Activated T-helper 1 cell treated with anti-CD3 and anti-CD28 coated beads, Interleukin-2, amount 50 U/mL, for 16 hours (primary cell): Measurements from ENCODE around the gene HOXB4.

ENCODE experiments used
- DNase-seq, 2 donors: peaks; one replicate each; pipeline ENCODE4 v3.0.0-alpha.2; 2020; ENCODE audit warnings: low read depth in 1 of 2, low spot score in 1 of 2

HOXB4 gene

DNA sequence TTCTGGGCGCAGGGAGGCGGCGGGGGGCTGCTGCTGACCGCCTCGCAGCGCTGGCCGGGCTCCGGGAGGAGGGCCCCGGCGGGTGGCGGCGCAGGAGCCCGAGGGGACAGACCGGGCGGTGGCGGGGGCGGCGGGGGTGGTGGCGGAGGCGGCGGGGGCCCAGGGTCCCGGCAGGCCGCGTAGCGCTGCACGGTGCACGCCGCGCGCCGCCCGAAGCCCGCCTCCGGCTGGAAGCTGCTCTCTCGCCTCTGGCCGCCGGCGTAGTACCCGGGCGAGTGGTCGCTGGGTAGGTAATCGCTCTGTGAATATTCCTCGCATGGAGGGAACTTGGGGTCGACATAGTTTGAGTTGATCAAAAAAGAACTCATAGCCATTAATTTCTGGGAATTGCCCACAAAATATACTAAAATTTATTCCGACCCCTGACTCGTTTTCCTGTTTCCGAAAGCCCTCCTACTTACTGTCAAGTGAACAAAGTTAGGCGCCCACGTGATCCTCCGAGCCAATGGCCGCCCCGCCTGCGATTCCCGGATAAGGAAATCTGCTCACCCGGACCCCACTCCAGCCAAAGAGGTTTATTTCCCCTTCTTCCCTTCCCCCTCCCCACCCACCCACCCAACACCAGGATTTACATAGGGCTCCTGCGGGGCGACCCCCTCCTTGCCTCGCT lies at the start of gene HOXB4:
HOXB4 (minus strand) TSS at position 405 of the 670 bp plus-strand sequence; CDS start at position 374, 31 bp downstream.
- peak in 1 of 2 donors; percentile 44 for DNase-seq

DNA sequence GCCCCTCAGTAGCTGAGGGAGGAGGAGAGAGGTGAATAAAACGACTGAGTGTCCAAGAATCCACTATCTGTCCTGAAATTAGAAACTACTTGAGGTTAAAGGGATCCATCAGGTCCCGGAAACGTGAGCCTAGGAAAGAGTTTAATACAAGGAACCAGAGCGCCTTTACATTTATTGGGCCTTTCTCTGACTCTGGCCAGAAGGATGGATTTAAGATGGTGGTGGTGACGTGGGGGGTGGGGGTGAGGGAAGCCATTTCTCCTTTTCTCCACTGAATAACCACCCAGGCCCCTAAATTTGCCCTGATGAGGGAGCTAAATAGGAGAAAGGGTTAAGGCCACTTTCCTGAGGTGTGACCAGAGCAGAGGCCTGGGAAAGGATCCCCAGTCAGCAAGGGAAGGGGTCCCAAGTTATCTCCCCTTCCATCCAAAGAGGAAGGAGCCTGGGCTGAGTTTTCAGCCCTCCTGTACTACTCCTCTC lies 49.0 kb upstream of the HOXB4 start:
- DNase-seq: no peak

DNA sequence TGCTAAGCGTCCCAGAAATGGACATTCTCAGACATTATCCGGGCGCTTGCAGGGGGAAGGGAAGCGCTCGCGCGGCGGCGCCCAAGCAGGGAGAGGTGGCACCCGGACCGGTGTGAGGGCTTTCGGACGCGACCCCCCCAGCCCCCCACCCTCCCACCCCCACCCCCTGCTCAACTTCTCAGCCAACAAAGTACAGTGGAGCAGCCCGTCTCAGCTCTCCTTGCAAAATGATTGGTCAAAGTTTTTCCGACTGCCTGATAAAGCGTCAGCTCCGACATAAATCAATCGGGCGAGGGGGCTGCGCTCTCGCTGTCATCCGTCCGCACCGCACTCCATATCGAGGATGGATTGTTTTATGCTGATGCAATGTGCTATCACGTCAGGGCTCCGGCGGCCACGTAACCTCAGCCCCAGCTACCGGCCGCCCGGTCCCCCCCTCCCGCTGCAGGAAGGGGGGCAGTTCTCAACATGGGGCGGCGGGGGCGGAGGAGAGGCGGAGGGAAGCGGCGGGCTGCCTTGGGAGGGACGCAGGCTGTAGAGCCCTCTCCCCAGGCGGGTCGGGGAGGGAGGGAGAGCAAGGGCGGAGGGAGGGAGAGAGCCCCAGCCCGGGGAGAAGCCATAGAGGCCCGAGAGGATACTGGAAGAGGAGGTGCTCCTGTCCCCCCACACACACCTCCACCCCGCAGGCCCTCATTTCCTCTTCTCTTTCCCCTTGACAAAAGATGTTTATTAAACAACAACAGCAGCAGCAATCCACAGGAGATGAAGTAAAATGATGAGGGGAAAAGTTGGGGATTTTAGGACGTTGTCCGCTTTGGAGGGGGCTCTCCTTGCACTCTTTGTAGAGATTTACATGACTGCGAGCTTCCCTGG lies 48.3 kb upstream of the HOXB4 start, which contains the start of gene HOXB9:
HOXB9 (minus strand) TSS at position 114 of the 873 bp plus-strand sequence; CDS start at position 25, 89 bp downstream.
- no peak for DNase-seq

DNA sequence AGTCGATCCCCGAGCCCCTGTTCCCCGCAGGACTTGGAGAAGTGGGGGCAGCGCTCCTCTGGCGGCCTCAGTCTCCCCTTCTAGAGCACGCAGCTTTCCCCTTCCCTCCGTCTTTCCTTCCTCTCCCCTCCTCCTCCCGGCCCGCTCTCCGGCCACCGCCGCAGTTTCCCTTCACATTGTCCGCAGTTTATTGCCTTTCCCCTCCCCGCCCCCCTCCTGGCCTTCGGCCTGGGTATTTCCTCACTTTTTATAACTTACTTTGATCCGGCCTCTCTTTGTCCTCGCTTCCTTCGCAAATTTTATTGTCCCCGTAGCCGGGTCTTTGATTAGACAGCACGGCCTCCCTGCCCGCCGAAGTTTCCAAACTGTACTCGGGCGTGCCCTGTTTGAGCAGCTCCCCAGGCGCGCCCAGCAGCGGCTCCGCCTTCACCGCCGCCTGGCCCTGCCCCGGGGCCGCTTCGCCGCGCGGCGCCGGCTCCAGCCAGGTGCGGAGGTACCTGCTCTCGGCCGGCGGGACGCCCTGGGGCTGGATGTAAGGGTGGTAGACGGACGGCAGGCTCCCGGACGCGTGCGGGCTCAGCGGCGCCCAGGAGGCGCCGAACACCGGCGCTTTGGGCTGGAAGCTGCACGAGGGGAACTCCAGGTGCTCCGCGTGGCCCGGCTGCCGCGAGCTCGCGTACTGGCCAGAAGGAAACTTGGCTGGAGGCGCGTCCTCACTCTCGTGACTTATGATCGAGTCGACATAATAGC lies 47.5 kb upstream of the HOXB4 start:
- DNase-seq: no peak

DNA sequence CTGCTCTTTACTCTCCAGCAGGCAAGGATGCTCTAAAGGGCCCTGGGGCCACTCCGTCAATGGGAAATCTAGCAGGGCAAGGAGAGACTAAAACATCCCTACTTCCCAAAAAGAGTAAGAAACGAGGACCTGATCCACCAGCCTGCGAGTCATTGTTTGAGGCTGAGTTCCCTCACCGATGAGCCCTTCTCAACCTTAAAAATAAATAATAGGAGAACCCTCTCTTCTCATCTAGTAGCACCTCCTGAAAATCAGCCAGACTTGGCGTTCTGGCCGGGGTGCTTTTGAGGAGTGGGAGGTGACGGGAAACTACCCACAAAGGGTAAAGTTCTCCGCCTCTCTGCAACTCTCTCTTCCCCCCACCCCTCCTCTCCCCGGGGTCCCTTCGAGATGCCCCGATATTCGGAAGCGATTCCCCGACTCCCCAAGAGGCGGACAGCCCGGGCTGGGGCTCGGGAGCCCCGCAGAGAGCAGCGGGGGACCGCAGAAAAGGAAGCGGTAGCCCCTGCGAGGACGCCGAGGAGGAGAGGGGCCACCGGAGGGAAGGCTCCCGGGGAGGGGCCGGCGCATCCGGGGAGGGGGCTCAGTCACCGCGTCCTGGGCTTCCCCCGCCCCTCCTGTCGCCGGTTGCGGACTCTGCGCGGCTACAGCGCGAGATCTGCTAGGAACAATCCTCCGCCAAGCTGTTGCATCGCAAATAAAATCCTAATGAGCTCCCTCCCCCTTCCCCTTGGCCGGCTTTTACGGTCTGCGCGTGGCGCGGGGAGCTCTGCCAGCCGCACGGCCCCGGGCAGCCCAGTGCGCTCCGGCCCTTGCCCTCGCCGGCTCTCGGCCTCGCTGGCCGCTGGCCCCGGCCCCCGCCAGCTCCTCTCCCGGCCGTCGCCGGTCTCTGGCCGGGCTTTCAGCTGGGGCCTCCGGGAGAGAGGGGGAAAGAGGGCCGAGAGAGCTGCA lies 46.7 kb upstream of the HOXB4 start:
- no peak for DNase-seq

DNA sequence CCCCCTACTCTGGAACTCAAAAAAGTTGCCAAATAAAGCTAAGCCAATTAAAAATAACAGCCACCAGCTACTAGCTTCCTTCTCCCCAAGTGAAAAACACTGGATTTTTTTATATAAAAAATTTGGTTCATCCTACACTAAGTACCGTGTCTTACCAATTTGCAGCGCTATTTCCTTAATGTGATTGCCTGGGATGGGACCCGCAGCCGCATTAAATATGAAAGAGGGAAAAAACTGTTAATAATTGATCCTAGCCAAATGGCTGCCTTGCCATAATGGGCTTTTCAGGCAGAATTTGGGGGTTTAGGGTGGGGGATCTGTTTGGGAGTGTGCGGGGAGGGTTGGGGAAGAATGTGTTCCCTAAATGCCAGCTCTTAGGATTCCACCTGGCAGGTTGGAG lies 46.0 kb upstream of the HOXB4 start:
- no peak for DNase-seq

DNA sequence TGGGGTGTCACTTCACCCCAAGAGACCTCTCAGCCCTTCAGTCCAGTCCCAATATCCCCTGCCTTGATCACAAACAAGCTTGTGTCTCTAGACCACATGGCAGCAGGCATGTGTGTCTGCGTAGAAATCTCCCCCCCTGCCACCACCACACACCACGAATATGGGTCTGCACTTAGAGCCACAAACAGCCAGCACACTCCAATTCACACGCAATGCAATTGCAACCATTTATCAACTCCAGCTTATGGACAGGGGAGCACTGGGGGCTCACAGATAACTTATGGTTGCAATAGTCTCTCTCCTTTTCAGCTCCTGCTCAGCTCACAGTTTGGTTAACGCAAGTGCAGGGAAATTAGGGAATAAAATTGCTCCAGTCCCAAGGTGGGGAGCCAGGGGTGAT lies 45.4 kb upstream of the HOXB4 start:
- no peak for DNase-seq

DNA sequence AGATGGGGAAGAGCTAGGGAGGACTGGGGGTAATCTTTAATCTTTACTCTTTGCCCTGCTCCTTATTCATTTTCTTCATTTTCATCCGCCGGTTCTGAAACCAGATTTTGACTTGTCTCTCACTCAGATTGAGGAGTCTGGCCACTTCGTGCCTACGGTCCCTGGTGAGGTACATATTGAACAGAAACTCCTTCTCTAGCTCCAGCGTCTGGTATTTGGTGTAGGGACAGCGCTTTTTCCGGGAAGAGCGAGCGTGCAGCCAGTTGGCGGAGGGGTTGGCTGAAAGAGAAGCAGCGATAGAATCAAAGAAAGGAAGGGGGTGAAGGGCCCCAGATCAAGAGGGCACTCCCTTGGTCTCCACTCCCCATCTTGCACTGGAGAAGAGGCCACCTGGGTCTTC lies 44.7 kb upstream of the HOXB4 start:
- no peak for DNase-seq

DNA sequence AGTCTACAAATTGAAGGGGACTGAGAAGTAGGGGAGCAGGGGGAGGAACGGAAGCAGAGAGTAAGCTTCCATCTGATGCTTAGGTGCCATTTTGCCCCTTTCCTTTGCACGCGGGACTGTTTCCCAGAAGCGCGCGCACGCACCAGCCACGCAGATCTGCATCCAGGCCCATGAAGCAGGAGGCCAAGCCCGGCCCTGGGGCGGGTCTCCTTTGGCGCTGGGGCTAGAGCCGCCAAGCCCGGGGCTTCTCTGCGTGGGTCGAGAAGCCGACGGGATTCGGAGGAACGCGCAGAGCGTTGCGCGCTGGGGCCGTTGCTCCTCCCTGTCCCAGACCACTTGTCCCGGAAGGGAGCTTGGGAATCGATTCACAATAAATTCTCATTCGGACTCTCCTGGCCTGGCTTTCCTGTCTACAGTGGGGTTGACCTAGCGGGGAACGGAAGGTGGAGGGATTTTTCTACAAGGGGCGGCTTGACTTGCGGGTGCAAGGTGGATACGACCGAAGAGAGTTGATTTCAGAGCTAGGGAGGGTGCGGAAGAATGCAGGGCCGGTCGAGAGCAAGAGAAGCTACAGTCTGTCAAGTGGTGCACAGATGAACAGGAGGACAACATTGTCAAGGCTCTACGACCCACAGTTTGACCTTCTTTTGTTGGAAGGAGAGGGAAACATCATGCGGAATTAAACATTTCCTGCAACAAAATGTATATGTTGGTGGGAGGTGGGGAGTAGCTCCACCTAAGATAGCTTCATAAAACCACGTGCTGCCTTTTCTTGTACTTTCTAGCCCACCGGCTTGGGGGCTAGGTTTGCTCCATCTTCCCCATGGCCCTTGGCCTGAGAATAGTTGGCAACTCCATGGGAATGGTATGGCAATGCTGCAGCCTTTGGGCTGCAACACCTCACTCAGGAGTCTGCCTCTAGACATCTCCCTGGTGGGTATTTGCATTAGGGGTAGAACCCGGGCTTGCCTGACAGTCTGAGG lies 43.6 kb upstream of the HOXB4 start:
- DNase-seq: no peak

DNA sequence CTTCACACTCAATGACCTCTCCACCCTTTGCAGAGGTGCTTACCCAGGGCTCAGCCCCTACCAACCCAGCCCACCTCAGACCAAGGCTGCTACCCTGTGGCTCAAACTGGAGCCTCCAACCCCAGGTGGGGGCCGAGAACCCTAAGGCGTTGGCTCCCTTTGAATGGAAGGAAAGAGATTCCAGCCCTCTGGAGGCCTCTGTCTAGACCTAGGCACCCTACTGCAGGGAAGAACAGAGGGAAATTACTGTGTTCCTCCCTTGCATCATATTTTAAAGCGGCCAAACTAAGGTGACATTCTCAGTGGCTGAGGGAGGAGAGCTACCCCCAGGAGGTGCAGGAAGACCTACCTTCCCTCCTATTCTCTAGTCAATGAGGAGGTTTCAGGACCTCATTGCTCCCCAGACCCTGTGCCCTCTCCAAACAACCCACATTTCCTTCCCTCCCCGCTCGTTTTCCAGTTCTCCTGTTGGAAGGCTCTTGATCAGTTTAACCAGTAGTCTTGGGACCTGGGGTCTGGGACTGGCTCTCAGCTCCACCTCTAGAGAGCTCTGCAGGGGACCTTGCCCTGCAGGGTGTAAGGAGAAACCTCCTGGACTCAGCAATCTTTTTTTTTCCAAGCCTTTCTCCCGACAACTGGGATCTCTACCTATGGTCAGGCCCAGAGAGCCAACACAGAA lies 42.5 kb upstream of the HOXB4 start:
- DNase-seq: no peak

DNA sequence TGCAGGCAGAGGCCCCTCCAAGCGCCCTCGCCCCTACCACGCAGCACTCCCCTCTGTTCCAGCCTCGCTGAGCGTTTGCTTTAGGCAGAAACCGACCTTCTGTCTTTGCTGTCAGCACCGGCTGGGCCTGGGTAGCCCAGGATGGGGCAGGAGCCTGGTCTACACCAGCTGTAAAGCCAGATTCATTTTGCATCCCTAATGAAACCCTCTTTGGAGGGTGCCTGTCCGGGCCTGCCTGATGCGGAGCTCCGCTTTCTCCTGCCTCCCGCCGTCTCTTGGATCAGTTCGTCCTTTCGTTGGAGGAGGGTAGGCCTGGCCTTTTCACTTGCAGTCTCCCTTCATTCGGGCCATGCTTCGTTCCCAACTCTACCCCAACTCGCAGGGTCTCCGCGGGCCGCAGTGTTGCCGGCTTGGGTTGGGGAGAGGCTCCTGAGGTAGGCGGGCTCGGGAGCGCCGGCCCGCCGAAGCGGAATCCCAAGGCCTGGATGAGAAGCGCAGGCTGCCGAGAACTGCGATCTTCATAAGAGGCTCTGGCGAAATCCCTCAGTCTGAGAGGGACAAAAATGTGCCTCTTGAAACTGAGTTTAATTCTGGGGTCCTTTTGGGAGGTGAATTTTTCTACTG lies 41.8 kb upstream of the HOXB4 start:
- DNase-seq: no peak

DNA sequence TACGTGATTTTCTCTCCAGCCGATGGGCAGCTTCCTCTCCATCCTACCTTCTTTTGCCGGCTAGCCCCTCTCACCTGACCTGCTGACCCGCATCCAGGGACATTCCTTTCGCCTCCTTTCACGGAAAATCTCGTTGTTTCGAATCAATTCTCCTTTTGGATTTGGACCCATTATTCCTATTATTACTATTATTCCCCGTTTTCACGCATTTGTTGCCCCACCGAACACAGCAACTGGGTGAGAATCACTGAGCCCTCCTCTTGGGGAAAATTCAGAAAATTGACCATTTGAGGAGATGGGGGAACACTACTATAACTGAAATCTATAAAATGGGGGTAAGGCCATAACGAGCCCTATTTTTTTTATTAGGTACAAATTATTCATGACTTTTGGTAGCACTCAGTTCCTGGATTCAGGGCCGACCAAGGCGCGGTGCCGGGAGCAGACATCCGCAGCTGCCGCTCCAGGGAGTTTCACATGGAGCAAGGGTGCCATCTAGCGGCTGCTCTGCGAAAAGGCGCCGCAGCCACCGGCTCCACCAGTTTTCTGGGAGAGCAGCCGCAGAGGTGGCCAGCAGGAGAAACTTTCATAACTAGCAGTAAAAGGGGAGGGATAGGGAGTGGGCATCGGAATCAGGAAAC lies 40.2 kb upstream of the HOXB4 start:
- peak; percentile 71 to 76 for DNase-seq

DNA sequence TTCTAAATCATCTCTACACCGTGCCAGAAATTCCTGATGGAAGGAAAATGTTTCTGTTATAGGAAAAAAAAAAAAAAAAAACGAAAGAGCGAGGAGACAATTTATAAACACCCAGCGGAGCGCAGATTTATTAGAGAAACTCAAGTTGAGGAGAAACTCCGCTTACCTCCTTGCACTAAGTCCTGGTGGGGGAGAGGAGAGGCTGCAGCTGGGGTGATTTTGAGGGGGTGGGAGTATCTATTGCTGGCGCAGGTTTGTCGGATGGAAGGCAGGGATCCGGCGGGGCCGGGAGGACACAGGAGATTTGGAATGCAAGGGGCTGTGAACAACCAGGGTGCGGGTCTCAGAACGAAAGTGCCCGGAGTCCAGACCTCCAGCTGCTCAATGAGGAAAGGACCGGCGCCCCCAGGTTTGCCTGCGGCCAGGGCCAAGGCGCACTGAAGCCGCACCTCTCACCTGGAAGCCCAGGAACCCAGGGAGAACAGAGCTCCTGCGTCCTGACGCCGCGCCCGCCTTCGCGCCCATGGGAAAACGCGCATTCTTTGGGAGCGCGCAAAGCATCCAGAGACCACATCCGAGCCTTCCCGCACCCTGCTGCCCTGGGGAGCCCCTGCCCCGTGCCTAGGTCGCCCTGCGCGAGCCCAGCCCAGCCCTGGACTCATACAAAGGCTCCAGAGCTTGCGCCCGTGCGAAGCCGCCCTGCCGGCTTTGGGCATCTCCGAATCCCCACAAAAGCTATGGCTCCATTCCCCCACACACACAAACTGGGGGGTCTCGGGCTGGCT lies 39.5 kb upstream of the HOXB4 start:
- DNase-seq: no peak

DNA sequence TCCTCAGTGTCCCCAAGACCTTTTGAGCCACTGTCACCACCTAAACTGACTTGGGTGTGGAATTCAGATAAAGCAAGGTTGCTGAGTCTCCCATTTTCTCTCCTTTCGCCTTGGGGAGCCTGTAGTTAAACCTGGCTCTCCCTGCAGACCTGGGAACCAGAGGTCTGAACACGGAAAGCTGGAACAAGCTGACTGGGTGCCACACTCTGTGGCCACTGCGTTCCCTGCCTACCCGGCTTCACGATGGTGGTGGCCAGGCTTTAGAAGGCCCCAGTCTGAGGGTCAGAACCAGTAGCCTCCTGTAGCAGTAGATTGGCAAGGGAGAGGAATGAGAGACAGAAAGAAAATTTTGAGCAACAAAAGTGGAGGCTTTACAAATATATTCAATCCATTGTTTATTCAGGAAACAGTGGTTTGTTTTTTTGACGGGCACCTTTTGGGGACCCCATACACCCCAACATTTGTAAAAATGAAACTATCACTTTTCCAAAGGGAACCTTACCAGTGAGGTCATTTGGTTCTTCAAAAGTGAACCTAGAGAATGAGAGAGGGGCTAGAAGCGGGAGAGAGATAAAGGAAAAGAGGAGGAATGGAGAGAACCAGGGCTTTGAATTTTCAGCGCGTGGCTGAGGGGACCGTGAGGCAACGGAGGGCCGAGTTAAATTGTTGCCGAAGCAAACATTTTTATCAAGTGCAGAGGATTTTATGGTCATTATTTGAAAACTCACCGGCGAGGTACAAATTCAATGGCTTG lies 38.7 kb upstream of the HOXB4 start:
- no peak for DNase-seq

DNA sequence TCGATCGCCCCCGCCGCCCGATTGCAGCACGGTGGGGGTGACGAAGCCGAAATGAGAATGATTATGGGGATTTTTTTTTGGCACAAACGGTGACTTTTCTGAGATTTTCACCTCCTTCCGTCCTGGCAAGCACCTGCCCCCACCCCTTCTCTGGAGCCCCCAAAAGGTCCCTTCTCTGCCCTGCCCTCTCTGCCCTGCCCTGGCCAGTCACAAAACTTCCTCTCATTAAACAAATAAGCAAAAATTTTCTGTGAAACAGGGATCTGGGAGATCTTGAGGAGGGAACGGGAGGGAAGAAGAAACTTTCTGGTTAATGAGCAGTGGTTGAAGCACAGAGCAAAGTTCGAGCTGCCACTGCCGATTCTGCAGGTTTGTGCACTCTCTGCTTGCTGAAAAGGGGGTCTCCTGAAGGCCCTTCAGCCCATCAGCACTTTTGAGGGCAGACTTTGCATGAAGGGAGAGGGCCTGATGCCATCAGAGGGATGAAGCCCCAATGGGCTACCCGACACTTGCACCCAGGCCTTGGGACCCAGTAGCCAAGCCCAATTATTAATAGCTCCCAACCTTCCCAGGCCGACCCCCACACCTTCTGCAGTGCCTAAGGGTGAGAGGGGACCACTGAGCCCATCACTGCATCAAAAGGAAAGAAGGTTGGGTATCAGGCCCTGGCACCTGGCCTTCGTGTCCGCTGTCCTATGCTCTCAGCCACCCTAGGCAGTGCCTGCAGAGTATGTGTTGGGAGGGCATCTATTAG lies 38.0 kb upstream of the HOXB4 start:
- DNase-seq: no peak
